WTC11 (cell line): ENCODE results near the gene SEZ6L2. TPM values are rescaled to one million over a fixed set of nuclear protein-coding genes. Genes with fewer than 3 reads are reported as not detected.

Experiments used
- ATAC-seq: fragments of 200-7000 bp; cut with Tn5 transposase; 2 replicates; pipeline ENCODE4 v1.10.0; 2021; ENCODE audit warnings: mild to moderate bottlenecking, moderate library complexity
- CTCF ChIA-PET: fragments of 300-600 bp; sonication (Branson Sonifier 250); formaldehyde crosslinking; loops from one replicate; lab custom pipeline; 2021; ENCODE audit warnings: antibody characterized with exemption; lab: Charles Lee
- POLR2A ChIA-PET: fragments of 350-600 bp; sonication (Branson Sonifier 250); formaldehyde crosslinking; loops from one replicate; lab custom pipeline; 2021; ENCODE audit warnings: antibody characterized with exemption; lab: Charles Lee
- DNase-seq: peaks from one replicate; pipeline ENCODE4 v3.0.0; 2021; ENCODE audit warnings: low spot score
- H3K27ac Mint-ChIP-seq: 2 replicates; pipeline ENCODE4 v1.8.0; 2021; ENCODE audit warnings: mixed read lengths
- H3K27me3 Mint-ChIP-seq: 2 replicates; pipeline ENCODE4 v1.8.0; 2021; ENCODE audit warnings: low read depth, mild to moderate bottlenecking, moderate library complexity, mixed read lengths
- H3K36me3 Mint-ChIP-seq: 2 replicates; pipeline ENCODE4 v1.8.0; 2021; ENCODE audit warnings: mixed read lengths
- H3K4me1 Mint-ChIP-seq: 2 replicates; pipeline ENCODE4 v1.8.0; 2022; ENCODE audit warnings: mixed read lengths
- H3K4me3 Mint-ChIP-seq: 2 replicates; pipeline ENCODE4 v1.8.0; 2021; ENCODE audit warnings: mild to moderate bottlenecking, moderate library complexity, mixed read lengths
- H3K9me3 Mint-ChIP-seq: 2 replicates; pipeline ENCODE4 v1.8.0; 2021; ENCODE audit warnings: mixed read lengths
- HMGA2 ChIP-seq: fragments of 250-450 bp; sonication (Bioruptor Pico); IDR thresholded peaks from 2 replicates; pipeline ENCODE4 v1.4.0; 2021; ENCODE audit warnings: mild to moderate bottlenecking, moderate library complexity
- JUN ChIP-seq: sonication (generic); formaldehyde crosslinking; IDR thresholded peaks from 2 replicates; pipeline ENCODE4 v1.8.0; 2023; ENCODE audit warnings: mild to moderate bottlenecking, missing genetic modification reagents
- NFYB ChIP-seq: sonication (generic); formaldehyde crosslinking; conservative IDR thresholded peaks from 2 replicates; pipeline ENCODE4 v1.8.0; 2022; ENCODE audit warnings: low read depth, missing genetic modification reagents
- NR3C1 ChIP-seq: sonication (generic); formaldehyde crosslinking; conservative IDR thresholded peaks from 2 replicates; pipeline ENCODE4 v1.8.1; 2023; ENCODE audit warnings: low read depth, mild to moderate bottlenecking, missing genetic modification reagents
- SMAD4 ChIP-seq: sonication (generic); formaldehyde crosslinking; IDR thresholded peaks from 2 replicates; pipeline ENCODE4 v1.8.0; 2022; ENCODE audit warnings: mild to moderate bottlenecking, missing genetic modification reagents
- TP53 ChIP-seq: sonication (generic); formaldehyde crosslinking; IDR thresholded peaks from 2 replicates; pipeline ENCODE4 v1.8.1; 2023; ENCODE audit warnings: mild to moderate bottlenecking, missing genetic modification reagents
- ZNF121 ChIP-seq: sonication (generic); formaldehyde crosslinking; IDR thresholded peaks from 2 replicates; pipeline ENCODE4 v1.8.0; 2023; ENCODE audit warnings: missing genetic modification reagents
- total RNA-seq: library from RNA; stranded (reverse); gene quantifications from 3 replicates; pipeline ENCODE4 v1.2.3, GENCODE V29; 2021
- TF ChIP-seq, protein P1 (sequence below): sonication (generic); formaldehyde crosslinking; IDR thresholded peaks from 2 replicates; pipeline ENCODE4 v1.8.0; 2022; ENCODE audit warnings: mild to moderate bottlenecking, missing genetic modification reagents
- TF ChIP-seq, protein P2 (sequence below): sonication (generic); formaldehyde crosslinking; IDR thresholded peaks from 2 replicates; pipeline ENCODE4 v1.8.0; 2023; ENCODE audit warnings: missing genetic modification reagents, mild to moderate bottlenecking, borderline replicate concordance
- TF ChIP-seq, protein P3 (sequence below): sonication (generic); formaldehyde crosslinking; IDR thresholded peaks from 2 replicates; pipeline ENCODE4 v1.8.0; 2023; ENCODE audit warnings: missing genetic modification reagents
- TF ChIP-seq, protein P4 (sequence below): sonication (generic); formaldehyde crosslinking; IDR thresholded peaks from 2 replicates; pipeline ENCODE4 v1.8.1; 2022; ENCODE audit warnings: mild to moderate bottlenecking, moderate library complexity, missing genetic modification reagents
- TF ChIP-seq, protein P5 (sequence below): sonication (generic); formaldehyde crosslinking; IDR thresholded peaks from 2 replicates; pipeline ENCODE4 v1.8.1; 2023; ENCODE audit warnings: mild to moderate bottlenecking, missing genetic modification reagents, moderate library complexity
- TF ChIP-seq, protein P6 (sequence below): sonication (generic); formaldehyde crosslinking; IDR thresholded peaks from 2 replicates; pipeline ENCODE4 v1.8.0; 2022; ENCODE audit warnings: missing genetic modification reagents

The SEZ6L2 gene
- total RNA-seq, 1 experiment from 2014 or later = 58.2 TPM

DNA sequence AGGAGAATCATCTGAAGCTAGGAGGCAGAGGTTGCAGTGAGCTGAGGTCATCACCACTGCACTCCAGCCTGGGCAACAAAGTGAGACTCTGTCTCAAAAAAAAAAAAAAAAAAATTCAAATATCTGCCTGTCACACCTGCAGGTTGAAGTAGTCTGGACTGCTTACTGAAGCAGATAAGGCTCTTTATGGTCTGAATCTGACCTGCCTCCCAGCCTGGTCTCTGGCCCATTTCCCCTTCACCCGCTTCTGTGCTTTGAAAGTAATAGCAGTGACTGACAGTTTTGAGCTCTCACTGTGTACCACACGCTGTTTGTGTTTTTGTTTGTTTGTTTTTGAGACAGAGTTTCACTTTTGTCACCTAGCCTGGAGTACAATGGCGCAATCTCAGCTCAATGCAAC lies 5.8 kb downstream of the SEZ6L2 start:
- DNase-seq (no peak), ATAC-seq (no peak)
- no peaks in the 10 kb centered on the region for H3K9me3 Mint-ChIP-seq
- CTCF ChIA-PET = interaction anchor here (0.6 kb wide), 1 partner anchor 45 kb away, joined by 5 read pairs; no protein-coding TSS in a partner anchor
- H3K27ac Mint-ChIP-seq = no peak overlapping the region
- H3K27me3 Mint-ChIP-seq = no peaks in the 10 kb centered on the region
- peaks cover 26% of the 10 kb centered on the region for H3K4me1 Mint-ChIP-seq
- TF ChIP-seq TP53 (CRISPR knock-in tag) (no peak), JUN (CRISPR knock-in tag) (no peak), NFYB (CRISPR knock-in tag) (no peak), HMGA2 (no peak), SMAD4 (CRISPR knock-in tag) (no peak), NR3C1 (CRISPR knock-in tag) (no peak), ZNF121 (CRISPR knock-in tag) (no peak)
- TF ChIP-seq, protein P1, sequence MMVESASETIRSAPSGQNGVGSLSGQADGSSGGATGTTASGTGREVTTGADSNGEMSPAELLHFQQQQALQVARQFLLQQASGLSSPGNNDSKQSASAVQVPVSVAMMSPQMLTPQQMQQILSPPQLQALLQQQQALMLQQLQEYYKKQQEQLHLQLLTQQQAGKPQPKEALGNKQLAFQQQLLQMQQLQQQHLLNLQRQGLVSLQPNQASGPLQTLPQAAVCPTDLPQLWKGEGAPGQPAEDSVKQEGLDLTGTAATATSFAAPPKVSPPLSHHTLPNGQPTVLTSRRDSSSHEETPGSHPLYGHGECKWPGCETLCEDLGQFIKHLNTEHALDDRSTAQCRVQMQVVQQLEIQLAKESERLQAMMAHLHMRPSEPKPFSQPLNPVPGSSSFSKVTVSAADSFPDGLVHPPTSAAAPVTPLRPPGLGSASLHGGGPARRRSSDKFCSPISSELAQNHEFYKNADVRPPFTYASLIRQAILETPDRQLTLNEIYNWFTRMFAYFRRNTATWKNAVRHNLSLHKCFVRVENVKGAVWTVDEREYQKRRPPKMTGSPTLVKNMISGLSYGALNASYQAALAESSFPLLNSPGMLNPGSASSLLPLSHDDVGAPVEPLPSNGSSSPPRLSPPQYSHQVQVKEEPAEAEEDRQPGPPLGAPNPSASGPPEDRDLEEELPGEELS (CRISPR knock-in tag) = no peak
- TF ChIP-seq, protein P2, sequence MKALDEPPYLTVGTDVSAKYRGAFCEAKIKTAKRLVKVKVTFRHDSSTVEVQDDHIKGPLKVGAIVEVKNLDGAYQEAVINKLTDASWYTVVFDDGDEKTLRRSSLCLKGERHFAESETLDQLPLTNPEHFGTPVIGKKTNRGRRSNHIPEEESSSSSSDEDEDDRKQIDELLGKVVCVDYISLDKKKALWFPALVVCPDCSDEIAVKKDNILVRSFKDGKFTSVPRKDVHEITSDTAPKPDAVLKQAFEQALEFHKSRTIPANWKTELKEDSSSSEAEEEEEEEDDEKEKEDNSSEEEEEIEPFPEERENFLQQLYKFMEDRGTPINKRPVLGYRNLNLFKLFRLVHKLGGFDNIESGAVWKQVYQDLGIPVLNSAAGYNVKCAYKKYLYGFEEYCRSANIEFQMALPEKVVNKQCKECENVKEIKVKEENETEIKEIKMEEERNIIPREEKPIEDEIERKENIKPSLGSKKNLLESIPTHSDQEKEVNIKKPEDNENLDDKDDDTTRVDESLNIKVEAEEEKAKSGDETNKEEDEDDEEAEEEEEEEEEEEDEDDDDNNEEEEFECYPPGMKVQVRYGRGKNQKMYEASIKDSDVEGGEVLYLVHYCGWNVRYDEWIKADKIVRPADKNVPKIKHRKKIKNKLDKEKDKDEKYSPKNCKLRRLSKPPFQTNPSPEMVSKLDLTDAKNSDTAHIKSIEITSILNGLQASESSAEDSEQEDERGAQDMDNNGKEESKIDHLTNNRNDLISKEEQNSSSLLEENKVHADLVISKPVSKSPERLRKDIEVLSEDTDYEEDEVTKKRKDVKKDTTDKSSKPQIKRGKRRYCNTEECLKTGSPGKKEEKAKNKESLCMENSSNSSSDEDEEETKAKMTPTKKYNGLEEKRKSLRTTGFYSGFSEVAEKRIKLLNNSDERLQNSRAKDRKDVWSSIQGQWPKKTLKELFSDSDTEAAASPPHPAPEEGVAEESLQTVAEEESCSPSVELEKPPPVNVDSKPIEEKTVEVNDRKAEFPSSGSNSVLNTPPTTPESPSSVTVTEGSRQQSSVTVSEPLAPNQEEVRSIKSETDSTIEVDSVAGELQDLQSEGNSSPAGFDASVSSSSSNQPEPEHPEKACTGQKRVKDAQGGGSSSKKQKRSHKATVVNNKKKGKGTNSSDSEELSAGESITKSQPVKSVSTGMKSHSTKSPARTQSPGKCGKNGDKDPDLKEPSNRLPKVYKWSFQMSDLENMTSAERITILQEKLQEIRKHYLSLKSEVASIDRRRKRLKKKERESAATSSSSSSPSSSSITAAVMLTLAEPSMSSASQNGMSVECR (CRISPR knock-in tag) = no peak
- TF ChIP-seq, protein P3, sequence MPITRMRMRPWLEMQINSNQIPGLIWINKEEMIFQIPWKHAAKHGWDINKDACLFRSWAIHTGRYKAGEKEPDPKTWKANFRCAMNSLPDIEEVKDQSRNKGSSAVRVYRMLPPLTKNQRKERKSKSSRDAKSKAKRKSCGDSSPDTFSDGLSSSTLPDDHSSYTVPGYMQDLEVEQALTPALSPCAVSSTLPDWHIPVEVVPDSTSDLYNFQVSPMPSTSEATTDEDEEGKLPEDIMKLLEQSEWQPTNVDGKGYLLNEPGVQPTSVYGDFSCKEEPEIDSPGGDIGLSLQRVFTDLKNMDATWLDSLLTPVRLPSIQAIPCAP (CRISPR knock-in tag) = no peak
- TF ChIP-seq, protein P4, sequence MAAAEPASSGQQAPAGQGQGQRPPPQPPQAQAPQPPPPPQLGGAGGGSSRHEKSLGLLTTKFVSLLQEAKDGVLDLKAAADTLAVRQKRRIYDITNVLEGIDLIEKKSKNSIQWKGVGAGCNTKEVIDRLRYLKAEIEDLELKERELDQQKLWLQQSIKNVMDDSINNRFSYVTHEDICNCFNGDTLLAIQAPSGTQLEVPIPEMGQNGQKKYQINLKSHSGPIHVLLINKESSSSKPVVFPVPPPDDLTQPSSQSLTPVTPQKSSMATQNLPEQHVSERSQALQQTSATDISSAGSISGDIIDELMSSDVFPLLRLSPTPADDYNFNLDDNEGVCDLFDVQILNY (CRISPR knock-in tag) = no peak
- TF ChIP-seq, protein P5, sequence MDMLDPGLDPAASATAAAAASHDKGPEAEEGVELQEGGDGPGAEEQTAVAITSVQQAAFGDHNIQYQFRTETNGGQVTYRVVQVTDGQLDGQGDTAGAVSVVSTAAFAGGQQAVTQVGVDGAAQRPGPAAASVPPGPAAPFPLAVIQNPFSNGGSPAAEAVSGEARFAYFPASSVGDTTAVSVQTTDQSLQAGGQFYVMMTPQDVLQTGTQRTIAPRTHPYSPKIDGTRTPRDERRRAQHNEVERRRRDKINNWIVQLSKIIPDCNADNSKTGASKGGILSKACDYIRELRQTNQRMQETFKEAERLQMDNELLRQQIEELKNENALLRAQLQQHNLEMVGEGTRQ (CRISPR knock-in tag) = no peak
- TF ChIP-seq, protein P6, sequence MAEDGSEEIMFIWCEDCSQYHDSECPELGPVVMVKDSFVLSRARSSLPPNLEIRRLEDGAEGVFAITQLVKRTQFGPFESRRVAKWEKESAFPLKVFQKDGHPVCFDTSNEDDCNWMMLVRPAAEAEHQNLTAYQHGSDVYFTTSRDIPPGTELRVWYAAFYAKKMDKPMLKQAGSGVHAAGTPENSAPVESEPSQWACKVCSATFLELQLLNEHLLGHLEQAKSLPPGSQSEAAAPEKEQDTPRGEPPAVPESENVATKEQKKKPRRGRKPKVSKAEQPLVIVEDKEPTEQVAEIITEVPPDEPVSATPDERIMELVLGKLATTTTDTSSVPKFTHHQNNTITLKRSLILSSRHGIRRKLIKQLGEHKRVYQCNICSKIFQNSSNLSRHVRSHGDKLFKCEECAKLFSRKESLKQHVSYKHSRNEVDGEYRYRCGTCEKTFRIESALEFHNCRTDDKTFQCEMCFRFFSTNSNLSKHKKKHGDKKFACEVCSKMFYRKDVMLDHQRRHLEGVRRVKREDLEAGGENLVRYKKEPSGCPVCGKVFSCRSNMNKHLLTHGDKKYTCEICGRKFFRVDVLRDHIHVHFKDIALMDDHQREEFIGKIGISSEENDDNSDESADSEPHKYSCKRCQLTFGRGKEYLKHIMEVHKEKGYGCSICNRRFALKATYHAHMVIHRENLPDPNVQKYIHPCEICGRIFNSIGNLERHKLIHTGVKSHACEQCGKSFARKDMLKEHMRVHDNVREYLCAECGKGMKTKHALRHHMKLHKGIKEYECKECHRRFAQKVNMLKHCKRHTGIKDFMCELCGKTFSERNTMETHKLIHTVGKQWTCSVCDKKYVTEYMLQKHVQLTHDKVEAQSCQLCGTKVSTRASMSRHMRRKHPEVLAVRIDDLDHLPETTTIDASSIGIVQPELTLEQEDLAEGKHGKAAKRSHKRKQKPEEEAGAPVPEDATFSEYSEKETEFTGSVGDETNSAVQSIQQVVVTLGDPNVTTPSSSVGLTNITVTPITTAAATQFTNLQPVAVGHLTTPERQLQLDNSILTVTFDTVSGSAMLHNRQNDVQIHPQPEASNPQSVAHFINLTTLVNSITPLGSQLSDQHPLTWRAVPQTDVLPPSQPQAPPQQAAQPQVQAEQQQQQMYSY (CRISPR knock-in tag) = no peak
- POLR2A ChIA-PET = no interaction called here
- no peak overlapping the region for H3K4me3 Mint-ChIP-seq
- H3K36me3 Mint-ChIP-seq = peaks cover 11% of the 10 kb centered on the region; the same call in 1 of the 2 replicates
